SK-N-SH (cell line): Measurements from ENCODE around the gene USO1.

Experiments used
- EP300 ChIP-seq, 2 experiments: IDR thresholded peaks; 2 replicates each; pipeline versions ENCODE4 v1.4.0 to v1.6.1; 2012; ENCODE audit warnings: borderline replicate concordance in 1 of 2, low read depth in 1 of 2, low read length in 1 of 2
- FOXM1 ChIP-seq: IDR thresholded peaks from 2 replicates; pipeline ENCODE4 v1.4.0; 2012; ENCODE audit warnings: low read depth, mild to moderate bottlenecking
- GATA2 ChIP-seq: sonication (generic); formaldehyde crosslinking; IDR thresholded peaks from 2 replicates; pipeline ENCODE4 v1.5.0; 2020; ENCODE audit warnings: mild to moderate bottlenecking, missing genetic modification reagents
- NFIC ChIP-seq: IDR thresholded peaks from 2 replicates; pipeline ENCODE4 v1.4.0; 2012; ENCODE audit warnings: borderline replicate concordance
- TAF1 ChIP-seq: IDR thresholded peaks from 2 replicates; pipeline ENCODE4 v1.6.1; 2012; ENCODE audit warnings: low read depth, mild to moderate bottlenecking, low read length, moderate library complexity, borderline replicate concordance
- TEAD4 ChIP-seq: IDR thresholded peaks from 2 replicates; pipeline ENCODE4 v1.4.0; 2012; ENCODE audit warnings: mild to moderate bottlenecking, borderline replicate concordance; ENCODE audit not compliant: insufficient read depth
- USF2 ChIP-seq: fragments of 150-350 bp; IDR thresholded peaks from 2 replicates; pipeline ENCODE4 v1.6.1; 2017; ENCODE audit warnings: antibody characterized with exemption, low read length, low read depth, borderline replicate concordance
- YY1 ChIP-seq: IDR thresholded peaks from 2 replicates; pipeline ENCODE4 v1.4.0; 2012; ENCODE audit warnings: low read depth, mild to moderate bottlenecking
- TF ChIP-seq, protein P1 (sequence below): fragments of 200-600 bp; sonication (generic); IDR thresholded peaks from 2 replicates; pipeline ENCODE4 v1.6.1; 2017; ENCODE audit warnings: antibody characterized with exemption, mild to moderate bottlenecking, moderate library complexity
- TF ChIP-seq, protein P2 (sequence below): IDR thresholded peaks from 2 replicates; pipeline ENCODE4 v1.4.0; 2012; ENCODE audit warnings: low read depth, borderline replicate concordance

GRCh38 chr4:75823812-75824211, 99.4 kb downstream of the USO1 start:
- TF ChIP-seq USF2, result no peak
- TF ChIP-seq, protein P1, sequence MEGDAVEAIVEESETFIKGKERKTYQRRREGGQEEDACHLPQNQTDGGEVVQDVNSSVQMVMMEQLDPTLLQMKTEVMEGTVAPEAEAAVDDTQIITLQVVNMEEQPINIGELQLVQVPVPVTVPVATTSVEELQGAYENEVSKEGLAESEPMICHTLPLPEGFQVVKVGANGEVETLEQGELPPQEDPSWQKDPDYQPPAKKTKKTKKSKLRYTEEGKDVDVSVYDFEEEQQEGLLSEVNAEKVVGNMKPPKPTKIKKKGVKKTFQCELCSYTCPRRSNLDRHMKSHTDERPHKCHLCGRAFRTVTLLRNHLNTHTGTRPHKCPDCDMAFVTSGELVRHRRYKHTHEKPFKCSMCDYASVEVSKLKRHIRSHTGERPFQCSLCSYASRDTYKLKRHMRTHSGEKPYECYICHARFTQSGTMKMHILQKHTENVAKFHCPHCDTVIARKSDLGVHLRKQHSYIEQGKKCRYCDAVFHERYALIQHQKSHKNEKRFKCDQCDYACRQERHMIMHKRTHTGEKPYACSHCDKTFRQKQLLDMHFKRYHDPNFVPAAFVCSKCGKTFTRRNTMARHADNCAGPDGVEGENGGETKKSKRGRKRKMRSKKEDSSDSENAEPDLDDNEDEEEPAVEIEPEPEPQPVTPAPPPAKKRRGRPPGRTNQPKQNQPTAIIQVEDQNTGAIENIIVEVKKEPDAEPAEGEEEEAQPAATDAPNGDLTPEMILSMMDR, result no peak
- TF ChIP-seq, protein P2, sequence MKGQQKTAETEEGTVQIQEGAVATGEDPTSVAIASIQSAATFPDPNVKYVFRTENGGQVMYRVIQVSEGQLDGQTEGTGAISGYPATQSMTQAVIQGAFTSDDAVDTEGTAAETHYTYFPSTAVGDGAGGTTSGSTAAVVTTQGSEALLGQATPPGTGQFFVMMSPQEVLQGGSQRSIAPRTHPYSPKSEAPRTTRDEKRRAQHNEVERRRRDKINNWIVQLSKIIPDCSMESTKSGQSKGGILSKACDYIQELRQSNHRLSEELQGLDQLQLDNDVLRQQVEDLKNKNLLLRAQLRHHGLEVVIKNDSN, result no peak
- TF ChIP-seq TAF1, result no peak
- no peak for TF ChIP-seq FOXM1
- no peak for TF ChIP-seq NFIC
- TF ChIP-seq EP300 (IDR thresholded peaks at IDR 0.05; ENCODE audit: borderline replicate concordance in 1 of 2, low read depth in 1 of 2, low read length in 1 of 2), result no peak
- TF ChIP-seq TEAD4, result no peak
- TF ChIP-seq YY1, result no peak
- no peak for TF ChIP-seq GATA2 (CRISPR knock-in tag)
